ENCODE data around the gene PPP4C.
A peak's percentile ranks its signal among the peaks of the same experiment; 100 is the strongest.

The PPP4C gene

GRCh38 chr16:30083216-30084055 lies 7.6 kb downstream of the PPP4C start:
- DNase-seq, result no peak

GRCh38 chr16:30084096-30084815 lies 8.5 kb downstream of the PPP4C start:
- DNase-seq, result no peak

GRCh38 chr16:30084816-30085159 lies 9.0 kb downstream of the PPP4C start:
- DNase-seq, result no peak

- no peak for DNase-seq
Observed at GRCh38 chr16:30085247-30085646, 9.5 kb downstream of the PPP4C start.

DNA sequence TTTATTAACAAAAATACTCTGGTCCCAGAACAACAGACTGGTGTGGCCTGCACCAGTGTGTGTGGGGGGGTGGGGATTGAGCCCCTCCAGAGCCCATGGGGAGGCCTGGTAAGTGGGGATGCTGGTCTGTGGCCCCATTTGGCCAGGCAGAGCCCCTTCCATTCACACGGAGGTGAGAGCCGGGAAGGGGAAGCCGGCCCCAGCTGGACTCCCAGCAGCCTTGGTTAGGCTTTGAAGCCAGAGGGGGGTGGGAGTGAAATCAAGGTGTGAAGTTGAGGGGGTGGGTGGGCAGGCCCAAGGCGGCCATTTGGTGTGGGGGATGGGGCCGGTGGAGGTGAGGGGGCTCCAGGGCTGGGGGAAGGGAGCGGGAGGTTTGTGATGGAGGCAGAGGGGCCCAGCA lies 10.0 kb downstream of the PPP4C start:
- DNase-seq, result no peak

DNA sequence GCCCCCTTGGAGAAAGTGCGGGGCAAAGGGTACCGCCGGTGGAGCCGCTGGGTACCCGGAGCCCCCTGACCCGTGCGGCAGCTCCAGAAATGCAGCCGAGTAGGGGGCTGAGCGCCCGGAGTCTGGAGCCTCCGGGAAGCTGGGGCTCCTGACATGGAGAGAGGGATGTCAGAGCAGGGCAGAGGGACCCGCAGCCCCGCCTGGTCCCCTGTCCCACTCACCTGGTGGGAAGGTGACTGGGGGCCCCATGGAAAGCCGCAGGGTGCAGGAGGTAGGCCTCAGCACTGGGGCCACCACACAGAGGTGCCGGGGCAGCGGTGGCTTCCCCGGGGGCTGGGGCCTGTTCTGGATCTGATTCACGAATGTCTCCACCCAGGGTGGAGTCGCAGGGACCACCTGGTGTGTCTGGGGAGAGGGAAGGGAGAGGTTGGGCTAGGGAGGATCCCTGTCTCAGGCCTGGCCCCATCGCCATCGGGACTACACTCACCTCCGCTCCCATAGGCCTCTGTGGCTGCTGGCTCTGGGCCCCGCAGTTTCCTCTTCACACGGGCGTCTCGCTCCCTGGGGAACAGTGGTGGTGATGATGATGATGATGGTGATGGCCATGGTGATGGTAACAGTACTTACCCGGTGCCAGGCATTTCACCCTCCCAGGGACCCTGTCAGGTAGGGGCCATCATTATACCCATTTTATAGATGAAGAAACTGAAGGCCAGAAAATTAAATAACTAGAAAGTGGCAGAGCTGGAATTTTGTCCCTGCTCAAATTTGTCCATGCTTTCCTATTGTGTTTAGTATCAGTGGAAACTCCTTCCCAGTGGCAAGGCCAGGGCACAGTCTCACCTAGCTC lies 10.7 kb downstream of the PPP4C start:
- no peak for DNase-seq

GRCh38 chr16:30087181-30087898 lies 11.5 kb downstream of the PPP4C start:
- no peak for DNase-seq

DNA sequence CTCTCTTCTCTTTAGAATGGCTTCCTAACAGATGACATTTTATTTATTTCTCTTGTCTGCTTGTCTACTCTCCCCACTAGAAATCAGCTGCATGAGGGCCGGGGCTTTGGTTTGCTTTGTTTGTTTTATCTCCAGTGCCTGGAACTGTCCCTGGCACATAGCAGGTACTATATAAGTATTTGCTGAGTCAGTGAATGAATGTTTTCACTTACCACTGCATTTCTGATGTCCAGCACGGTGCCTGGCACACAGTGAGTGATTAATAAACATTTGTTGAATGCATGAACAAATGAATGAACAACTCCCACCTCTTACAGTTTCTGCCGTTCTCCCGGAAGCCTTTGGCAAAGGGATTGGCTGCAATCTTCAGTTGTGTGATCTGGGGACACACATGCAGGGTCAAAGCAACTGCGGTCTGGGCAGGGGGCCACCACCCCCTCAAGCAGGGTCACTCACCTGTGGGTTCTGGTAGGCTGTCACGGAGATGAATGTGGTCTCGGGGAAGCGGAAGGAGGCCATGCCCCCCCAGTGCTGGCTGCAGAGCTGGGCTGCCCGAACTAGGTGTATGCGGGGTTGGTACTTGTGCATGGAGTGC lies 12.5 kb downstream of the PPP4C start:
- no peak for DNase-seq

DNA sequence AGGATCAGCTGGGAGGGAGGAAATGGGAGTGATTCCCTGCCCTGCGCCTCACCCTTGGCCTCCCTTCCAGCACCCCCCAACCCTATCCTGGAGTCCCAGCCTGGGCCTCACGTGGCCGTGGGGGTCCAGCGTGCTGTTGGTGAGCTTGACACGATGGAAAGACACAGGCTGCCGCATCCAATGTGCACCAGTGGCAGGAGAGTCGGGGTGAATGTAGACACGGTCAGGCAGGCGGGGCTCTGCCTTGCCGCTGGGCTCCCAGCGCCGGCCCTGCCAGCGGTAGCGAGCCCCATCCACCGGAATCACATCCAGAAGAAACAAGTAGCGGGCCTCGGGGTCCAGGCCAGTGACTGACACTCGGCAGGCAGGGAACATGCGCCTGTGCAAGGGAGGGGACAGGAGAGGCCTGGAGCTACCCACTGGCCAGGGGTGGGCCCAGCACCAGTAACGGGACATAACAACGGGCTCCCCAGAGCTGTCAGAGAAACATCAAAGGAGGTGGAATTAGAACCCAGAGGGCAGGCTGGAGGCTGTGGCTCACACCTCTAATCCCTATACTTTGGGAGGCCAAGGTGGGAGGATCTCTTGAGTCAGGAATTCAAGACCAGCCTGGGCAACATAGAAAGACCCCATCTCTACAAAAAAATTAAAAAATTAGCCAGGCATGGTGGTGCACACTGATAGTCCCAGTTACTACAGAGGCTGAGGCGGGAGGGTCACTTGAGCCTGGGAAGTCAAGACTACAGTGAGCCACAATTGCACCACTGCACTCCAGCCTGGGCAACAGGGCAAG lies 13.2 kb downstream of the PPP4C start:
- no peak for DNase-seq

DNA sequence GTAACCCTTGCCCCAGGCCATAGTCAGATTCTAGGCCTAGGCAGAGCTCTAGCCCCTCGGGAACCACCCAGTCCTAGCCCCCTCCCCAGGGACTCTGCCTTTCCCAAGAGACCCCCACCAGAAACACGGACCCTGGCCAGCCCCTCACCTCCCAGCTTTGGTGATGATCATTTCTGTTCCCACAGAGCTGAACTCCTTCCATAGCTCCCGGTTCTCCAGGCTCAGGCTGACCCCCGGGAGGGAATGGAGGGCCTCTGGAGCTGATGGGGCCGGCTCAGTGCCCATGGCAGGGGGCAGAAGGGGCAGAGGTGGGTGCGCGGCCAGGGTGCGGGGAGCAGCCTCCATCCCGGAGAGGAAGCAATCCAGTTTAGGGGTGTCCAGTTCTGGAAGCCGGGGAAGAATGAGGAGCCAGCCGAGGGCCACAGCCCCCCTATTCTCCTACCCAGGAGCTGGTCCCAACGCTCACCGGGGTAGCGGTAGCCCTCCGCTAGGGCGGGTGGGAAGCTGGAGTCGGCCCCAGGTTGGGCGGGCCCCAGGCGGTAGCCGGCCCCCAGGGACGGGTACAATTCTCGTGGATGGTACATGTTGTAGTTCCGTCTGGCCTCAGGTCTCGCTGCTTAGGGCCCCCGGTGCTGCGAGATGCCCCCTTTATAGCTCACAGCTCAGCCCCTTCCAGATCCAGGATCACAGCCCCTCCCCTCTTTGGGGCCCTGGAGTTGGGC lies 15.0 kb downstream of the PPP4C start:
- DNase-seq, result no peak

DNA sequence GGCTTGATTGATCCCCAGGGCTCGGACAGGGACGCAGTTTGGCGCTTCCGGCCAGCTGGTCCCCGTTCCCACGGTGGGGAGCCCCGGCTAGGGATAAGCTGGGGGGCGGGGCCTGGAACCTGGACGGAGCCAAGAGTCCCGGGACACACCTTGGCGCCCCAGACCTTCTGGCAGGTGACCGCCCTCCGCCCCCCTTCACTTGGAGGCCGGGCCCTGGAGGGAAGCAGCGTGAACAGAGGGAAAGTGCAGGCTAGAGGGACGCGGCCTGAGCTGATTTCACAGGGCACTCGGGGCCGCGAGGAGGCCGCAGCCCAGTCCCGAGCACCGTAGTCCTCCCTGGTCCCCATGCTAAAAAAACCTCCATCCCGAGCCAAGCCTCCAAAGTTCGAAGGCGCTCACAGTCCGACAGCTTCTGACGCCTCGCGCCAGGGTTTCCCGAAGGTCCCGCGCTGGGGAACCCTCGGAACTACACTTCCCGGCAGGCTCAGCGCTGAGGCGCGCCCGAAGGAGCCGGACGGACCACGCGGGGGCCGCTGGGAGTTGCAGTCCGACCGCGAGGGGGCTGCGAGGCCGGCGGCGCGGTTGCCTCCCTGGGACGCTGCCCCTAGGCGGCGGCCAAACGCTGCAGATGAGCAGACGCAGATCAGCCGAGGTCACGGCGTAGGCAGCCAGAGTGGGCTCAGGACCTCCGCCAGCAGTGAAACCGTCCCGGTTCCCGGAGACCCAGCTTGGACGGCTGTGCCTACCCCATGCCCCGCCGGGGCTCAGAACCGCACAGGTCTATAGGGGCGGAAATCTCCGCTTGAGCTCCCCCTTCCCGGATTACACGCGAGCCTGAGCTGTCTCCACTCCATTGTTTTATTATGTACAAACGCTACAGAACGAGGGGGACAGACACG lies 15.9 kb downstream of the PPP4C start, which contains the start of gene TBX6:
TBX6 (minus strand) TSS at position 451 of the 899 bp plus-strand sequence. CDS start 731 bp downstream, outside the sequence.
- DNase-seq, result peak; percentile 91

DNA sequence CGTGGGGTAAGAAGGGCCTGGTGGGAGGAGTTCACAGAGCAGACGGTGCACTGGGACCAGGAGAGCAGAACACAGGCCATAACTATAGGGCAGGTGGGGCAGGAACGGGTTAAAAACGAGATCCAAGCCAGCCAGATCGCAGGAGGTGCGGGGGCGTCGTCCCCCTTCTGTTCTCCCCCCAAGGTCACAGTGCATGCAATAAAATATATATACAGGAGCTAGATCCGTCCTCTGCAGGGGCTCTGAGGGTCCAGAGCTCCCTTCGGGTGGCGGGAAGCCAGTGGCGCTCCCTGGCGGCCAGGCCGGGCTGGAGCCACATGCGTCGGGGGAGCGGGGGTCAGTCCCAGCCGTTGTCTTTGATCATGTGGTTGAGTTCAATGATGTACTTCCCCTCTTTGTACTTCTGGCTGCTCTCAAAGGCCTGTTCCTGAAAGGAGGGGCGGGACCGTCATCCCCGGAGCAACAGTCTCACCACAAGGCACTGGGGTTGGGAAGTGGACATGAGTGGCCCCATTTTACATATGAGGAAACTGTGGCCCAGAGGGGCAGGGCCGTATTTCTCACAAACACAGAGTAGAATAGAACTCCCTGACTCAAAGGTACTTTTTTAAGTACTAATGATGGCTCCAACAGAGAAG lies 16.7 kb downstream of the PPP4C start:
- DNase-seq, result no peak

DNA sequence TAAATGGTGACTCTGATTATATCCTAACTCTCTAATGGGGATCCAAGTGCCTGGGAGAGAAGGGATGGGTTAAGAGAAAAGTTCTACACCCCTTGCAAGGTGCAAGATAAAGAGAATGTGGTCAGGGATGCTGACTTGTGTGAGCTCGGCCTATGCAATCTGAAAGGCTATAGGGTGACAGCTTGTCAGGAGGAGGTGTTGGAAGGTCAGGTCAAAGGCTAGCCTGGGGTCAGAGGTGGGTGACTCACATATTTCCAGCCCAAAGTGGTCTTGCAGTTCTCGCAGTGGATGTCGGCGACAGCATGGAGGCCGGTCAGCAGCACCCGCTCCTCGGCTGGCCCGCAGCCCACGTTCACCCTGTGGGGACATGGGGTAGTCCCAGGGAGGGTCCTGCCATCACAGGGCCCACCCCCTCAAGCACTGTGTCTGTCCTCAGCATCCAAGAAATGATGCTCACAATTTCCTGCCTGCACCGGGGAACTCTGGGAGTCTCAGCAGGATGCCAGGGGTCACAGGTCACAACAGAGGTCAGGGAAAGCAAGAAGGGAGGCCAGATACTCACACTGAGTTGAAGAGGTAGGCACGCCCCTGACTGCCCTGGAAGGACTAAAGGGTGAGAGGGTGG lies 18.9 kb downstream of the PPP4C start:
- no peak for DNase-seq

GRCh38 chr16:30095166-30096078 lies 19.6 kb downstream of the PPP4C start:
- DNase-seq, result no peak

DNA sequence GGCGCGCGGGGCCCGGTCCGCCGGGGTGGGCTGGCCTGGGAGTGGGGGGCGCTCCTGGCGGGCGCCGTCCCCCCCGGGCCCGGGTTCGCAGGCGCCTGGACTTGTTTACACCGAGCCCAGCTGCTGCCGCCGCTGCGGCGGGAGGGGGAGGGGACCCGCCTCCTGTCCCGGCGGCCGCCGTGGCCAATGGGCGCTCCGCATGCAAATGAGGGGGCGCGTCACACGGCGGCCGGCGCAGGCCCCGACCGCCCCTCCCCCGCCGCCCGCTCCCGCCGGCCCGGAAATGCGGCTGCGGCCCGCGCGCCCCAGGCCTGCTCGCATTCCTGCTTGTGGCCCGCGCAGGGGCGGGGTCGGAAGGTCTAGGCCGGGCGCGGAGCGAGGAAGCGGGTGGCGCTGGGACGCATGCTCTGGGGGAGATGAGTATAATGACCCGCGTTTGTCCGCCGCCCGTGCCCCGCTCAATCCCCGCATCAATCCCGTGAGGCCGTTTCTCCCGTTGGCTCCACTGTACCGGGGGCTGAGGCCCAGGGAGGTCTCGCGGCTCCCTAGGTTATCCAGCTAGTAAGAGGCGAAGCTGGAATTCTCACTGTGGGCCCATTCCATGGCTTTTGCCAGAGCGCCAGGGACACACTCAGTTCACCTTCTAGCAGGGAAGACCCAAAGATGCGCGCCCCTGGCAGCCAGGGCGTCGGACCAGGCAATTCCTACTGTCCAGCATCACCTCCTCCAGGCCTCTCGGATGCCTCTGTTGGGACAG lies 20.5 kb downstream of the PPP4C start, which contains the start of gene YPEL3:
YPEL3 (minus strand) TSS at position 109 of the 757 bp plus-strand sequence. CDS start 731 bp downstream, outside the sequence.
- peak; percentile 79 for DNase-seq

DNA sequence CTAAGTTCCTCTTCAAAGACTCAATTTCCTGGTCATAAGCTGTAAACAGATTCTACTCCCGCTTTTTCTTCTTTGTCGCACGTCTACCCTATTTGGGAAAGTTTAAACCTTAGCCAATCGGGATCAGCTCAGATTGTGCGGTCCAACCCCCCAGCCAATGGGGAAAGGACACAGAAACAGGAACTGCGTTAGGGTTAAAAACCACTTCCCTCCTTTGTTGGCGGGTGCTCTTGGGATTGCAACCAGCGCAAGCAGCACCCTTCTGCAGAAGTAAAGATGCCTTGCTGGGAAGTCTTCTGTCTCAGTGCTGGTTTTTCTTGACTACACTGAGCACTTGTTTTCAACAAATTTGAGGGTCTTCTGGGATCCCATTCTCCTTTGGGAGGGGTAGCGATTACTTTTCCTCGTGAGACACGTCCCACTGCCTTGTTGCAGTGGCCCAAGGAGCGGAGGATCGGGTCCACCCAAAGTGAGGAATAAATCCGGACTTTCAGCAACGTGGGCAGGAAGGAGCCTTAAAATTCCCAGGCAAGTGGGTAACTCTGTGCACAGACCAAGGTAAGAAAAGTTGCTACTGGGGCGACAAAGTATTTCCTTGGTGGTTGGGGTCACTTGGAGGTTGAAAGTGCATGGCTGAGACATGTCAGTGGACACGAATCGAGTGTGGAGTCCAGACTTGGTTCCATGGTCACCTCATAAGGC lies 21.2 kb downstream of the PPP4C start:
- DNase-seq, result no peak
